Astrocyte (in vitro differentiated cells and primary cell): ENCODE measurements around the gene HBM. TPM values are rescaled to one million over a fixed set of nuclear protein-coding genes. Genes with fewer than 3 reads are reported as not detected.

ENCODE experiments used
- DNase-seq: peaks from one replicate; pipeline ENCODE4 v3.0.0-alpha.2; 2010; ENCODE audit warnings: low read depth
- FAIRE-seq: peaks from 2 replicates; lab custom pipeline; 2011; peaks lifted over from hg19 to GRCh38; lab: Jason Lieb, UNC
- H2AFZ ChIP-seq: 2 replicates; pipeline ENCODE4 v1.6.0; 2012; ENCODE audit warnings: low read depth, low read length, inconsistent platforms
- H3K27ac ChIP-seq: 2 replicates; pipeline ENCODE4 v1.5.1; 2011; ENCODE audit warnings: low read depth, low read length, inconsistent platforms
- H3K27me3 ChIP-seq: 2 replicates; pipeline ENCODE4 v1.6.0; 2011; ENCODE audit warnings: low read length, inconsistent platforms; ENCODE audit not compliant: insufficient read depth
- H3K36me3 ChIP-seq: 2 replicates; pipeline ENCODE4 v1.5.1; 2011; ENCODE audit warnings: low read length, inconsistent platforms; ENCODE audit not compliant: insufficient read depth
- H3K4me1 ChIP-seq: 2 replicates; pipeline ENCODE4 v1.5.1; 2011; ENCODE audit warnings: low read length, inconsistent platforms; ENCODE audit not compliant: insufficient read depth
- H3K4me2 ChIP-seq: 2 replicates; pipeline ENCODE4 v1.6.0; 2012; ENCODE audit warnings: low read length, inconsistent platforms
- H3K4me3 ChIP-seq: 2 replicates; pipeline ENCODE4 v1.5.1; 2011; ENCODE audit warnings: low read depth, mild to moderate bottlenecking, low read length, inconsistent platforms; ENCODE audit not compliant: insufficient read depth
- H3K79me2 ChIP-seq: 2 replicates; pipeline ENCODE4 v1.6.0; 2012; ENCODE audit warnings: mild to moderate bottlenecking, low read length, inconsistent platforms; ENCODE audit not compliant: insufficient read depth
- H3K9ac ChIP-seq: 2 replicates; pipeline ENCODE4 v1.6.0; 2012; ENCODE audit warnings: mild to moderate bottlenecking, low read length, inconsistent platforms
- H3K9me3 ChIP-seq: 2 replicates; pipeline ENCODE4 v1.5.1; 2012; ENCODE audit warnings: low read depth, mild to moderate bottlenecking, low read length, inconsistent platforms; ENCODE audit not compliant: insufficient read depth
- H4K20me1 ChIP-seq: 2 replicates; pipeline ENCODE4 v1.6.0; 2012; ENCODE audit warnings: low read length, inconsistent platforms; ENCODE audit not compliant: insufficient read depth
- H3K27ac Mint-ChIP-seq: one replicate; pipeline ENCODE4 v1.8.0; 2021; ENCODE audit warnings: mild to moderate bottlenecking, mixed read lengths; ENCODE audit not compliant: unreplicated experiment
- H3K27me3 Mint-ChIP-seq: one replicate; pipeline ENCODE4 v1.8.0; 2021; ENCODE audit warnings: low read depth, mixed read lengths; ENCODE audit not compliant: unreplicated experiment
- H3K36me3 Mint-ChIP-seq: one replicate; pipeline ENCODE4 v1.8.0; 2021; ENCODE audit warnings: low read depth, mixed read lengths; ENCODE audit not compliant: unreplicated experiment
- H3K4me1 Mint-ChIP-seq: one replicate; pipeline ENCODE4 v1.8.0; 2021; ENCODE audit warnings: low read depth, mixed read lengths; ENCODE audit not compliant: unreplicated experiment
- H3K4me3 Mint-ChIP-seq: one replicate; pipeline ENCODE4 v1.8.0; 2021; ENCODE audit warnings: mild to moderate bottlenecking, moderate library complexity, mixed read lengths; ENCODE audit not compliant: unreplicated experiment
- H3K9me3 Mint-ChIP-seq: one replicate; pipeline ENCODE4 v1.8.0; 2021; ENCODE audit warnings: mild to moderate bottlenecking, mixed read lengths; ENCODE audit not compliant: unreplicated experiment
- EZH2 ChIP-seq: IDR thresholded peaks from 2 replicates; pipeline ENCODE4 v1.6.1; 2012; ENCODE audit warnings: mild to moderate bottlenecking, low read length, inconsistent platforms; ENCODE audit not compliant: insufficient read depth
- total RNA-seq: library from RNA; stranded (reverse); gene quantifications from 2 replicates; pipeline ENCODE4 v1.2.1, GENCODE V29; 2021
- TF ChIP-seq, protein P1 (sequence below): IDR thresholded peaks from 2 replicates; pipeline ENCODE4 v1.5.1; 2011; ENCODE audit warnings: low read depth, mild to moderate bottlenecking, inconsistent platforms, low read length, moderate library complexity; ENCODE audit not compliant: insufficient read depth

Gene HBM
- total RNA-seq, 1 donor from 2014 or later: not detected

DNA sequence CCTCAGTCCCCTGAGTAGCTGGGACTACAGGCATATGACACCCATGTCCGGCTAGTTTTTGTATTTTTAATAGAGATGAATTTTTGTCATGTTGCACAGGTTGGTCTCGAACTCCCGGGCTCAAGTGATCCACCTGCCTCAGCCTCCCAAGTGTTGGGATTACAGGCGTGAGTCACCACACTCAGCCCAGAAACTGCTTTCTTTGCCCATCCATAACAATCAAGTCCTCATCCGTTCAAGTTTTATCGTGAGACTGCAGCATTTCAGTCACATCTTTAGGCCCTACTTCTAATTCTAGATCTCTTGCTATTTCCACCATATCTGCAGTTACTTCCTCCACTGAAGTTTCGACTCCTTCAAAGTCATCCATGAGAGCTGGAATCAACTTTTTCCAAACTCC lies 33.7 kb upstream of the HBM start:
- H3K4me3 Mint-ChIP-seq: no peak overlapping the region
- Histone ChIP-seq H3K4me2 (no peak overlapping the region), H3K9me3 (no peaks in the 10 kb centered on the region), H3K36me3 (no peaks in the 10 kb centered on the region), H3K79me2 (peaks cover 77% of the 10 kb centered on the region), H3K27ac (no peak overlapping the region), H3K4me1 (no peaks in the 10 kb centered on the region), H3K9ac (no peak overlapping the region), H4K20me1 (peaks cover 38% of the 10 kb centered on the region), H3K4me3 (no peak overlapping the region), H3K27me3 (no peaks in the 10 kb centered on the region), H2AFZ (no peak overlapping the region)
- no peak for DNase-seq
- no peak for TF ChIP-seq EZH2
- TF ChIP-seq, protein P1, sequence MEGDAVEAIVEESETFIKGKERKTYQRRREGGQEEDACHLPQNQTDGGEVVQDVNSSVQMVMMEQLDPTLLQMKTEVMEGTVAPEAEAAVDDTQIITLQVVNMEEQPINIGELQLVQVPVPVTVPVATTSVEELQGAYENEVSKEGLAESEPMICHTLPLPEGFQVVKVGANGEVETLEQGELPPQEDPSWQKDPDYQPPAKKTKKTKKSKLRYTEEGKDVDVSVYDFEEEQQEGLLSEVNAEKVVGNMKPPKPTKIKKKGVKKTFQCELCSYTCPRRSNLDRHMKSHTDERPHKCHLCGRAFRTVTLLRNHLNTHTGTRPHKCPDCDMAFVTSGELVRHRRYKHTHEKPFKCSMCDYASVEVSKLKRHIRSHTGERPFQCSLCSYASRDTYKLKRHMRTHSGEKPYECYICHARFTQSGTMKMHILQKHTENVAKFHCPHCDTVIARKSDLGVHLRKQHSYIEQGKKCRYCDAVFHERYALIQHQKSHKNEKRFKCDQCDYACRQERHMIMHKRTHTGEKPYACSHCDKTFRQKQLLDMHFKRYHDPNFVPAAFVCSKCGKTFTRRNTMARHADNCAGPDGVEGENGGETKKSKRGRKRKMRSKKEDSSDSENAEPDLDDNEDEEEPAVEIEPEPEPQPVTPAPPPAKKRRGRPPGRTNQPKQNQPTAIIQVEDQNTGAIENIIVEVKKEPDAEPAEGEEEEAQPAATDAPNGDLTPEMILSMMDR: no peak
- H3K9me3 Mint-ChIP-seq: no peaks in the 10 kb centered on the region
- H3K27me3 Mint-ChIP-seq: no peaks in the 10 kb centered on the region
- peaks cover 5% of the 10 kb centered on the region for H3K4me1 Mint-ChIP-seq
- no peak overlapping the region for H3K27ac Mint-ChIP-seq
- H3K36me3 Mint-ChIP-seq: peaks cover 5% of the 10 kb centered on the region
- FAIRE-seq: no peak

DNA sequence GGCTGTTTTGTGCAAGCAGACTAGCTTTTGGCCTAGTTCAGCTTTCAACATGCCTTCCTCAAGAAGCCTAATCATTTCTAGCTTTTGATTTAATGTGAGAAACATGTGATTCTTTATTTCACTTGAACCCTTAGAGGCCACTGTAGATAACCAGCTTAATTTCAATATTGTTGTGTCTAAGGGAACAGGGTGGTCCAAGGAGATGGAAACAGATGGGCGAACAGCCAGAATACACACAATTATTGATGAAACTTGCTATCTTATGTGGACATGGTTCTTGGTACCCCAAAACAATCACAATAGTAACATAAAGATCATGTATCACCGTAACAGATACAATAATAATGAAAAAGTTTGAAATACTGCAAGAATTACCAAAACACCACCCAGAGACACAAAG lies 32.1 kb upstream of the HBM start:
- FAIRE-seq (no peak), DNase-seq (no peak)
- H3K36me3 ChIP-seq: no peaks in the 10 kb centered on the region
- H3K4me2 ChIP-seq: no peak overlapping the region
- Mint-ChIP-seq H3K4me3 (no peak overlapping the region), H3K9me3 (no peaks in the 10 kb centered on the region), H3K27me3 (no peaks in the 10 kb centered on the region), H3K27ac (no peak overlapping the region), H3K36me3 (peaks cover 5% of the 10 kb centered on the region), H3K4me1 (peaks cover 5% of the 10 kb centered on the region)
- H4K20me1 ChIP-seq: peaks cover 36% of the 10 kb centered on the region
- H2AFZ ChIP-seq: no peak overlapping the region
- H3K9me3 ChIP-seq: no peaks in the 10 kb centered on the region
- H3K4me1 ChIP-seq: no peaks in the 10 kb centered on the region
- TF ChIP-seq EZH2: no peak
- TF ChIP-seq, protein P1: no peak
- H3K27ac ChIP-seq: no peak overlapping the region
- no peaks in the 10 kb centered on the region for H3K27me3 ChIP-seq
- no peak overlapping the region for H3K9ac ChIP-seq
- no peak overlapping the region for H3K4me3 ChIP-seq
- peaks cover 81% of the 10 kb centered on the region for H3K79me2 ChIP-seq

DNA sequence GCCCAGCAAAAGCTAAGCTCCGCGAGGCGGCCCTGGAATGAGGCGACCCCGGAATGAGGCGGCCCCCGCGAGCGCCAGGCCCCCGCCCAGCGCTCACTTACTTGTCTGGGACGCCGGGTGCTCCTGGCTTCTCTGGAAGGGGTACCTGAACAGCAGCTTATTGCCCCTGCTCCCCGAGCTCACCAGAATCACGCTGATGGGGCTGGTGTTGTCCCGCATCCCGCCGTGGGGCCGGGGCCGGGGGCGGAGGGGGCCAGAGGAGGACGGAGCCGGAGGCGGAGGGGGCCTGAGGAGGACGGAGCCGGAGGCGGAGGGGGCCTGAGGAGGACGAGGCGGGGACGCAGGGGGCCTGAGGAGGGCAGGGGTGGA lies 27.7 kb upstream of the HBM start:
- Histone ChIP-seq H3K9me3 (no peaks in the 10 kb centered on the region), H4K20me1 (peaks cover 8% of the 10 kb centered on the region), H3K4me2 (peak overlapping the region; percentile 83), H3K4me1 (no peaks in the 10 kb centered on the region), H2AFZ (peak overlapping the region; percentile 62), H3K79me2 (peaks cover 44% of the 10 kb centered on the region), H3K9ac (peak overlapping the region; percentile 86), H3K36me3 (no peaks in the 10 kb centered on the region), H3K4me3 (peak overlapping the region; percentile 62), H3K27ac (peak overlapping the region; percentile 48), H3K27me3 (no peaks in the 10 kb centered on the region)
- no peaks in the 10 kb centered on the region for H3K9me3 Mint-ChIP-seq
- peak overlapping the region; percentile 75 for H3K27ac Mint-ChIP-seq
- TF ChIP-seq, protein P1: no peak
- no peak for TF ChIP-seq EZH2
- no peaks in the 10 kb centered on the region for H3K36me3 Mint-ChIP-seq
- DNase-seq: no peak
- H3K4me3 Mint-ChIP-seq: peak overlapping the region; percentile 91
- H3K27me3 Mint-ChIP-seq: no peaks in the 10 kb centered on the region
- FAIRE-seq: no peak
- H3K4me1 Mint-ChIP-seq: peaks cover 2% of the 10 kb centered on the region
